ENCODE measurements around the gene IMP3.

Gene IMP3

GRCh38 chr15:75620841-75621391 is 19.1 kb downstream of the IMP3 start:
- no peak for DNase-seq (ENCODE audit: low read depth)

DNA sequence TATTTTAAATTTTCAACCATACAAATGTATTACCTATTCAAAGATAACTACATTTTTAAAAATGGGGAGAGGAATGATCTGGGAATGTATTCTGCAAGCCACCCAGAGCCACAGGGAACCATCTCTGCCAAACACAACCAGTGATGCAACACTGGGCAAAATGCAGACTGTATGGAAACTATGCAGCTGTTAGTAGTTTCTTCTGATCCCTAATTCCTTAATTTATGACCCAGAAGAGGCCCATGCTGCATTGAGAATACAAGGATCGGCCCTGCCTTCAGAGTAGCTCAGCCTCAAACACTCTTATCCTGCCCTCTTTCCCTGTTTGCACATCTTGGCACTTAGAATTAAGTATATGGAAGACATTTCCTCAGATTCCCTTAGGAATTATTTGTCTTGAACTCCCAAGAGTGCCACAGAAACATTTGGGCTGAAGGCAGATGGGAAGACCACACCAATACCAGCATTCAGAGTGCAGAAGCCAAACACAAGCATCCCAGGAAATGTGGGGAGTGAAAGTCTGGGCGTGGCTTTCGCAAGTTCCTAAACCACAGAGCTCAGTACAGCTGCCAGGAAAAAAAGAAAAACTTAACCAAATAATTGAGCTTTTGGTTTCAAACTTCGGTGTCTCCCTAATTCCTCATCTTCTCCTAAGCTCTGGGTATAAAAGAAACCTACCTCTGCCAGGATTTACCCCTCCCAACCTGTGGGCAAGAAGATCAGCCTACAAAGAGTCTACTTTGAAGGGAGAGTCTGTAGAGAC is 19.8 kb downstream of the IMP3 start:
- no peak for DNase-seq (ENCODE audit: low read depth)

DNA sequence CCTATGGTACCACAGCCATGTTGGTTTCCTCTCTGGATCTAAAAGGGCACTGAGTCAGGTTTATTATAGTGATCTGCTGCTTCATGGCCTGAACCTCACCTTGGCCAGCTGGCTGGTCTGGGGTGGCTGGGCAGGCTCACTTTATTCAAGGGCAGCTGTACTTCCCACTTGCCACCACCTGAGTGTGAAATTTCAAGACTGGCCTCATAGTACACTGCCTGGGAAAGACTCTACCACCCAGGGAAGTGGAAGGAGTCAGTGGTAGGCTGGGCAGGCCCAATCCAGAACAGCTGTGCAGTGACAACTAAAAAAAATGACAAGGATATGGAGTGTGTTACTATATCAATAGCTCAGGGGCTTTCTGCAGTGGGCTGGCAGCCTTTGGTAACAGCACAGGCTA is 23.3 kb downstream of the IMP3 start:
- no peak for DNase-seq (ENCODE audit: low read depth)

- DNase-seq (ENCODE audit: low read depth) = no peak
Measured at GRCh38 chr15:75606711-75607699, 33.0 kb downstream of the IMP3 start.

DNA sequence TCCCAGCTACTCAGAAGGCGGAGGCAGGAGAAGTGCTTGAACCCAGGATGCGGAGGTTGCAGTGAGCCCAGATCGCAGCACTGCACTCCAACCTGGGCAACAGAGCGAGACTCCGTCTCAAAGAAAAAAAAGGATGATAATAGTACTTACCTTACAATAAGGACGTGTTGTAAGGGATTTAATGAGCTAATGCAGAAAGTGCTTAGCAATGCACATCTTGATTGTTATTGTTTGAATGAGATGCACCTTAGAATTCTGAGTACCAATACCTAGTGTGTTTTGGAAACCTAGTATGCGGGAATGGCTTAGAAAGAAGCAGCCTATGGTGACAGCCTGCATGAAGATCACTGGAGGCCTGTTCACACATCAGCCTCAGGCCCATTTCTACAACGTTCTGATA is 34.0 kb downstream of the IMP3 start:
- DNase-seq (ENCODE audit: low read depth) = no peak

DNA sequence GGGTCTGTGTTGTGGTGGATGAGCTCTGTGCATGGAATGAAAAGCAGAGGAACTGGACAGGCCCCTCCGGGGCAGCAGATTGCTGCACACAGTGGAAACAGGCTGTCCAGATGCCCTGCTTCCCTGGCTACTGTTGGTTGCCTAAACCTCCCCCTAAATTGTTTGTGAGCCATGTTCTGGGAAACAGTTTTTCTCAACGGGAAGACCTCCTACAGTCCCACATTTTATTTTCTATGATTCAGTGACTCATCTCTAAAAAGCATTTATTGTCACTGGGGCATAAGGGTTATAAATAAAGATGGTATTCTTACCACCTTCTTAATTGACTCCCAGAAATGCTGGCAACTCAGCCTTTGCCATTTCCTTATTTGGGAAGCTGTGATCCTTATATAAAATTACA is 40.6 kb downstream of the IMP3 start:
- no peak for DNase-seq (ENCODE audit: low read depth)

DNA sequence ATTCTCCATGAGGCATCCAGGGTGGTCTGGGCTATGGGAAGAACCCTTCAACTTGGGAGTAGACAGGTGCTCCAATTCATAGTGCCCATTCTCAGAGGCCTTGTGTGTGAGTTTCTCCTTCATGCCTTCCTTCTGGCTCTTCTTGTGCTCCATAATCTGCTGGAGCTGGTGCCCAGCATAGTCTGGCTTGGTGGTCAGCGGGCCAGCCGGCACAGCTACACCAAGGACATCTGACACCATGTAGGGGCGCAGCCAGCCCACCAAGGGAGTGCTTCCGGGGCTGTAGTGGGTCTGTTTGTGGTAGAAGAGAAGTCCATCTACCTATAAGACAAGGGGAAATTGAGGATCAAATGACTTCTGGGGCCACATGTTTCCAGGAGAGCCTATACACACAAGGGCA is 41.7 kb downstream of the IMP3 start:
- no peak for DNase-seq (ENCODE audit: low read depth)

- DNase-seq (ENCODE audit: low read depth) = no peak
Measured at GRCh38 chr15:75597667-75598341, 42.2 kb downstream of the IMP3 start.

DNA sequence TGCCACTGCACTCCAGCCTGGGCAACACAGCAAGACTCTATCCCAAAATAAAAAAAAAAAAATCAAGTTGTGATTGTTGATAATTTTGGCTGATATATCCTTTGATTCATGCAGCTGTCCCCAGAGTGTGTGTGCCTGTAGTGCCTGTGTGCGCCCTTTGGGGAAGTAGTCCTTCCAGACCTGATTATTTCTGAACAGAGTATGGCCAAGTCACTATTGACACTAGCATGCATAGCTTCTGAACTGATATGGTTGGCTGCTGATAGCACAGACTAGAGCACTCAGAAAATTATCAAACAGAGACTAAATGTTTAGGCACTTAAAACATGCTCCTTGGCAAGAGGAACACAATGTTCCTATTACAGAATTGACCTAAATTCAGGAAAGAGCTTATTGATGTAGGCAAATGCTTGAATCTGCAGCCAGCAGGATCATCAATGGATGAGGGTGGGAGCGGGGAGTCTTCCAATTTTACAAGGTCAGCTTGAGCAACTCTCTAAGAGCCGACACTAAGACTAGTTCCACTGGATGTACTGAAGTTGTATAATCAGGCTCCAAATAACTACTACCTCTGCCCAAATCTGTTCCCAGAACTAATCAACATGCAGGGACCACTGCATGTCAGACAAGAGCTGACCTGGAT is 43.2 kb downstream of the IMP3 start:
- no peak for DNase-seq (ENCODE audit: low read depth)

GRCh38 chr15:75594276-75594675 is 45.7 kb downstream of the IMP3 start:
- no peak for DNase-seq (ENCODE audit: low read depth)

GRCh38 chr15:75591655-75592364 is 48.2 kb downstream of the IMP3 start:
- DNase-seq (ENCODE audit: low read depth) = no peak

GRCh38 chr15:75590239-75590638 is 49.8 kb downstream of the IMP3 start:
- DNase-seq (ENCODE audit: low read depth) = no peak
